Gastroesophageal sphincter (tissue), 4 donors: ENCODE measurements around the gene ARHGAP5. TPM values are rescaled to one million over a fixed set of nuclear protein-coding genes. Genes with fewer than 3 reads are reported as not detected.

Source experiments
- ATAC-seq: fragments of 150-250 bp; one replicate; pipeline ENCODE4 v1.9.1; 2016; ENCODE audit warnings: mild to moderate bottlenecking, moderate library complexity
- H3K27ac ChIP-seq, 4 donors: fragments of 200-600 bp; sonication (generic) in 3 of 4; 1 replicate in 3 of 4; 2 replicates in 1 of 4; pipeline ENCODE4 v1.5.1; 2016 to 2019
- H3K27me3 ChIP-seq: fragments of 200-600 bp; sonication (generic); one replicate; pipeline ENCODE4 v1.5.1; 2019
- H3K36me3 ChIP-seq, 2 donors: fragments of 200-600 bp; sonication (generic); one replicate each; pipeline ENCODE4 v1.5.1; 2019; ENCODE audit warnings: control low read depth in 1 of 2
- H3K4me1 ChIP-seq, 3 donors: fragments of 200-600 bp; sonication (generic); 1 replicate in 2 of 3; 2 replicates in 1 of 3; pipeline ENCODE4 v1.5.1; 2016 to 2019; ENCODE audit warnings: control low read depth in 2 of 3
- H3K4me3 ChIP-seq, 2 donors: fragments of 200-600 bp; sonication (generic); one replicate each; pipeline ENCODE4 v1.5.1; 2019; ENCODE audit warnings: mild to moderate bottlenecking in 1 of 2, moderate library complexity in 1 of 2
- H3K9me3 ChIP-seq, 3 donors: fragments of 200-600 bp; sonication (generic); one replicate each; pipeline ENCODE4 v1.5.1; 2017 to 2019; ENCODE audit warnings: control low read depth in 2 of 3
- EP300 ChIP-seq: sonication (generic); formaldehyde crosslinking; IDR thresholded peaks from one replicate; pipeline ENCODE4 v1.6.1; 2017; ENCODE audit warnings: antibody characterized with exemption, mild to moderate bottlenecking
- POLR2A ChIP-seq, 2 donors: fragments of 450-650 bp; IDR thresholded peaks; one replicate each; pipeline ENCODE4 v1.6.1; 2017; ENCODE audit warnings: antibody characterized with exemption in 2 of 2, mild to moderate bottlenecking in 2 of 2, moderate library complexity in 1 of 2
- POLR2AphosphoS5 ChIP-seq: sonication (generic); formaldehyde crosslinking; IDR thresholded peaks from one replicate; pipeline ENCODE4 v1.6.1; 2017; ENCODE audit warnings: antibody characterized with exemption
- WGBS, 2 donors: methylation state at CpG; one replicate each; pipeline ENCODE4 v1.1.5; 2018; ENCODE audit warnings: low coverage in 1 of 2; 5-methylcytosine and 5-hydroxymethylcytosine counted together
- total RNA-seq, 4 donors: library from RNA; depleted of rRNA; stranded (reverse); fragments of >200 nt; gene quantifications; one replicate each; pipeline ENCODE4 v1.1.0, GENCODE V29; 2016
- TF ChIP-seq, protein P1 (sequence below), 4 experiments: fragments of 200-600 bp in 2 of 4; fragments of 450-650 bp in 2 of 4; sonication (generic) in 1 of 4; IDR thresholded peaks; one replicate each; pipeline ENCODE4 v1.5.1; 2017 to 2019; ENCODE audit warnings: antibody characterized with exemption in 4 of 4, mild to moderate bottlenecking in 2 of 4, moderate library complexity in 2 of 4

The ARHGAP5 gene
- total RNA-seq, 4 donors from 2014 or later = 196 to 265 (median 239) TPM

DNA sequence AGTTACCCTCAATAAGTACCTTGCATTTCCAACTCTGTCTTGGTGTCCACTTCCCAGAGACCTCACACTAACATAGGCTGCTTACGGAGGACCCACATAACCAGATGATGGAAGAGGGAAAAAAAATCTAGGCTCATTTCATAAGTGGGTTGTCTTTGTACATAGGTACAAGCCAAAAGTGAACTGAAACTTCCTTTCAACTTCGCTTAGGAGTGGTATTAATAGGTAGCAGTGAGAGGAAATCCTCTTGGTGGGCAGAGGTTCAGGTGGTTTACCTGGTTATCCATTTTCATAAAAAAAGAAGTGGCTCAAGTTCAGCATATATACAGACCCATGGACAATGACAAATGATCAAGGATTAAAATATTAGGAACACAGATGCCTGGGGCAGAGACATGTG, 88.9 kb downstream of the ARHGAP5 start:
- H3K27me3 ChIP-seq = no peaks in the 10 kb centered on the region
- H3K4me1 ChIP-seq = no peaks in the 10 kb centered on the region
- no peak overlapping the region for H3K27ac ChIP-seq
- no peak for ATAC-seq
- H3K9me3 ChIP-seq = no peaks in the 10 kb centered on the region
- TF ChIP-seq, protein P1, sequence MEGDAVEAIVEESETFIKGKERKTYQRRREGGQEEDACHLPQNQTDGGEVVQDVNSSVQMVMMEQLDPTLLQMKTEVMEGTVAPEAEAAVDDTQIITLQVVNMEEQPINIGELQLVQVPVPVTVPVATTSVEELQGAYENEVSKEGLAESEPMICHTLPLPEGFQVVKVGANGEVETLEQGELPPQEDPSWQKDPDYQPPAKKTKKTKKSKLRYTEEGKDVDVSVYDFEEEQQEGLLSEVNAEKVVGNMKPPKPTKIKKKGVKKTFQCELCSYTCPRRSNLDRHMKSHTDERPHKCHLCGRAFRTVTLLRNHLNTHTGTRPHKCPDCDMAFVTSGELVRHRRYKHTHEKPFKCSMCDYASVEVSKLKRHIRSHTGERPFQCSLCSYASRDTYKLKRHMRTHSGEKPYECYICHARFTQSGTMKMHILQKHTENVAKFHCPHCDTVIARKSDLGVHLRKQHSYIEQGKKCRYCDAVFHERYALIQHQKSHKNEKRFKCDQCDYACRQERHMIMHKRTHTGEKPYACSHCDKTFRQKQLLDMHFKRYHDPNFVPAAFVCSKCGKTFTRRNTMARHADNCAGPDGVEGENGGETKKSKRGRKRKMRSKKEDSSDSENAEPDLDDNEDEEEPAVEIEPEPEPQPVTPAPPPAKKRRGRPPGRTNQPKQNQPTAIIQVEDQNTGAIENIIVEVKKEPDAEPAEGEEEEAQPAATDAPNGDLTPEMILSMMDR (IDR thresholded peaks at IDR 0.05) = no peak
- TF ChIP-seq POLR2AphosphoS5 (no peak), POLR2A (IDR thresholded peaks at IDR 0.05) (no peak), EP300 (no peak)
- H3K4me3 ChIP-seq = no peak overlapping the region
- H3K36me3 ChIP-seq = no peaks in the 10 kb centered on the region
- WGBS, 2 donors = 83% methylated on average over 2 of the region's 2 CpGs; no CpG with 5 or more reads in 1 of the 2 donors

DNA sequence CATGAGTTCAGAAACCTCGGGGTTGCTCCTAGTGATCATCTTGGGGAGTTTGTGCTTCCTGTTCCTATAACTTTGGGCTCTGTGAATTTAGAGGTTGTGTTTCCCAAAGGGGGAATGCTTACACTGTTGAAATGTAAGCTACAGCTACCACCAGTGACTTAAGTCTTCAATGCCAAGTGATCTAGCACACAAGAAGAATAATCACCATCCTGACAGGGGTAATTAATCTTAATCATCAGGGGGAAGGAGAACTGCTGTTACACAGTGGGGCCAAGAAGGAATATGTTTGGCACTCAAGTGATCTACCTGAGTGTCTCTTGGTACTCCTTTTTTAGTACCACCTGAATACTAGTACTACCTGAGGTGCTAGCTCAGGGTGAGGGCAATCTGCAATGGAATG, 89.8 kb downstream of the ARHGAP5 start:
- 90 to 100% methylated on average over 1 of the region's 1 CpG for WGBS, 2 donors
- ATAC-seq = no peak
- H3K9me3 ChIP-seq = no peaks in the 10 kb centered on the region
- no peak for TF ChIP-seq POLR2AphosphoS5
- TF ChIP-seq, protein P1 (IDR thresholded peaks at IDR 0.05) = no peak
- no peak for TF ChIP-seq EP300
- TF ChIP-seq POLR2A (IDR thresholded peaks at IDR 0.05) = no peak
- H3K27me3 ChIP-seq = no peaks in the 10 kb centered on the region
- H3K4me3 ChIP-seq = no peak overlapping the region
- H3K4me1 ChIP-seq = no peaks in the 10 kb centered on the region
- H3K36me3 ChIP-seq = no peaks in the 10 kb centered on the region
- H3K27ac ChIP-seq = no peak overlapping the region

DNA sequence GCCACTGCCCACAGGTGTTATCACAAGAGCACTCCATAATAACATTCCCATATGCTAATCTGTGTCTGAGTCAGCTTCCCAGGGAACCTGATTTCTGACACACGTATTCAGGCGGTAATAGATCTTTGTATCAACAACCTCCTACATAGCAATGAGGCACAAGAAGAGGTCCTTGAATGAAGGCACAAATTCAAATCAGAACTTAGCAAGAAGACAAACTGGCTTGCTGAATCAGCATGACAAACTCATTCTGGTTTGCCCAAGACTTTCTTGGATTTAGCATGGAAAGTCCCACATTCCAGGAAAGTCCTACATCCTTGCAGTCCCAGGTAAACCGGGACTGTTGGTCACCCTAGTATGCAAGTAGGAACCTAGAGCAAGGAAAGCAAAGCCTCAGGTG, 90.8 kb downstream of the ARHGAP5 start:
- Histone ChIP-seq H3K4me3 (no peak overlapping the region), H3K27me3 (no peaks in the 10 kb centered on the region), H3K4me1 (no peaks in the 10 kb centered on the region), H3K36me3 (no peaks in the 10 kb centered on the region), H3K27ac (no peak overlapping the region), H3K9me3 (no peaks in the 10 kb centered on the region)
- 90 to 92% methylated on average over 2 of the region's 3 CpGs for WGBS, 2 donors
- no peak for ATAC-seq
- TF ChIP-seq POLR2A (IDR thresholded peaks at IDR 0.05) = no peak
- TF ChIP-seq EP300 = no peak
- TF ChIP-seq POLR2AphosphoS5 = no peak
- TF ChIP-seq, protein P1 (IDR thresholded peaks at IDR 0.05) = no peak

DNA sequence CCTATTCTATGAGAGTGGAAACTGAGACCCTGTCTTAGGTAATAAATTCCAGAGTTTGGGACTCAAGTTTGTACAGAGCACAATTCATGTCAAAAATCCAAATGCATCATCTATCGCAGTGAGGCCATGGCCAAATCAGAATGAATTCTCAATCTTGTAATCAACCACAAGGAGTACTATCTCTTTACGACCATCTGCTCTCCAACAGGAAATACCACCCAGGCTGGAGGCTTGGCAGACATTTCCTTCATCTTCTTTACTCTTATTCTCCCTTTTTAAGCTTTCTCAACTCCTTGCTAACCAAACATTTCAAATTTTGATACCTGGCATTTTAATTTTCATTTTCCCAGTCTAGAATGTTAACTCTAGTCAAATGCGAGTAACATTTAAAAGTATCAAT, 92.1 kb downstream of the ARHGAP5 start:
- no peaks in the 10 kb centered on the region for H3K9me3 ChIP-seq
- H3K27ac ChIP-seq = no peak overlapping the region
- TF ChIP-seq, protein P1 (IDR thresholded peaks at IDR 0.05) = no peak
- TF ChIP-seq POLR2A (IDR thresholded peaks at IDR 0.05) = no peak
- no peak for TF ChIP-seq POLR2AphosphoS5
- no peak for TF ChIP-seq EP300
- no peak for ATAC-seq
- H3K4me3 ChIP-seq = no peak overlapping the region
- no peaks in the 10 kb centered on the region for H3K4me1 ChIP-seq
- no peaks in the 10 kb centered on the region for H3K36me3 ChIP-seq
- 81 to 88% methylated on average over 3 of the region's 3 CpGs for WGBS, 2 donors
- H3K27me3 ChIP-seq = no peaks in the 10 kb centered on the region

DNA sequence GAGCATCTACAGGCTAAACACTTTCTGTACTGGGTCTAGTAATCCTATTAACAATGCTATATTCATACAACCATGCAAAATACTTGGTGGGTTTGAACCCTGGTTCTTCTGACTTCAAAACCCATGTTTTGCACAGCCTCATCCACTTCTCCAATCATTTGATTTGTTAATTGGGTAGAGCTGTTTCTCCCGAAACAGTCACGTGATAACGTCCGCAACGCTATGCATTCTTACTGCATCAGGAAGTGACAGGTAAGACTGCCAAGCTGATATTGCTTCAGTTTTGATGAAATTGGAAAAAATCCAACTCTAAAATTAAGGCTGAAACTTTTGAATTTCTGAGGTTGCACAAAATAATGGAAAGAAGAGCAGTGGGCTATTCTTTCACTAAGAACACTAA, 94.4 kb downstream of the ARHGAP5 start:
- no peak for ATAC-seq
- no peak overlapping the region for H3K4me3 ChIP-seq
- H3K4me1 ChIP-seq = no peaks in the 10 kb centered on the region
- H3K9me3 ChIP-seq = no peaks in the 10 kb centered on the region
- WGBS, 2 donors = 81 to 91% methylated on average over 5 of the region's 5 CpGs
- H3K36me3 ChIP-seq = no peaks in the 10 kb centered on the region
- TF ChIP-seq EP300 (no peak), POLR2AphosphoS5 (no peak)
- TF ChIP-seq, protein P1 (IDR thresholded peaks at IDR 0.05) = no peak
- no peak overlapping the region for H3K27ac ChIP-seq
- no peaks in the 10 kb centered on the region for H3K27me3 ChIP-seq
